Activated T-cell treated with anti-CD3 and anti-CD28 coated beads, Interleukin-2, amount 50 U/mL, for 24 hours (primary cell): ENCODE results near the gene PPM1H.

ENCODE experiments used
- DNase-seq: peaks from one replicate; pipeline ENCODE4 v3.0.0-alpha.2; 2020
- H3K27ac Mint-ChIP-seq: 2 replicates; pipeline ENCODE4 v1.8.0; 2020; ENCODE audit warnings: mild to moderate bottlenecking, mixed read lengths
- H3K27me3 Mint-ChIP-seq: 2 replicates; pipeline ENCODE4 v1.8.0; 2020; ENCODE audit warnings: mixed read lengths
- H3K36me3 Mint-ChIP-seq: 2 replicates; pipeline ENCODE4 v1.8.0; 2020; ENCODE audit warnings: low read depth, mixed read lengths
- H3K4me1 Mint-ChIP-seq: 2 replicates; pipeline ENCODE4 v1.8.0; 2020; ENCODE audit warnings: low read depth, mixed read lengths
- H3K4me3 Mint-ChIP-seq: 2 replicates; pipeline ENCODE4 v1.8.0; 2020; ENCODE audit warnings: mild to moderate bottlenecking, moderate library complexity, mixed read lengths
- H3K9me3 Mint-ChIP-seq: 2 replicates; pipeline ENCODE4 v1.8.0; 2020; ENCODE audit warnings: mixed read lengths

Gene PPM1H

DNA sequence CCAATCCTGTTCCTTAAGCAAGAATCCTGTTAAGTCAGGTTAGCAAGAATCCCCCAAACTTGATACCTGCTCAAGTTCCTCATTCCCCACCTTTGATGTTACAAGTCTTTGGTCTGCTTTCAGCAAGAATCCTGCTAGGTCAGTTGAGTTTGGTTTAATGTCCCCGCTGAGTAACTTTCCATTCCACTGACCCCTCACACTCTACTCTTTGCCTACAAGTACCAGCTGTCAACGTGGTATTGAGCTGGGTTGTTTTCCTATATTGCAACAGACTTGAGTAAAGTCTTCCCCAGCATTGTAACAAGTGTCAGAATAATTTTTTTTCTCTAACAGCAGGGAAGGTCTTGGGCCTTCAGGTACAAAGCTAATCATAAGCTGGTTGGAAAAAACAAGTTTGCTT lies 6.3 kb downstream of the PPM1H start:
- no peak overlapping the region for H3K27ac Mint-ChIP-seq
- peaks cover 47% of the 10 kb centered on the region for H3K27me3 Mint-ChIP-seq
- no peaks in the 10 kb centered on the region for H3K36me3 Mint-ChIP-seq
- no peak overlapping the region for H3K4me3 Mint-ChIP-seq
- no peaks in the 10 kb centered on the region for H3K9me3 Mint-ChIP-seq
- no peak for DNase-seq
- peaks cover 5% of the 10 kb centered on the region for H3K4me1 Mint-ChIP-seq

DNA sequence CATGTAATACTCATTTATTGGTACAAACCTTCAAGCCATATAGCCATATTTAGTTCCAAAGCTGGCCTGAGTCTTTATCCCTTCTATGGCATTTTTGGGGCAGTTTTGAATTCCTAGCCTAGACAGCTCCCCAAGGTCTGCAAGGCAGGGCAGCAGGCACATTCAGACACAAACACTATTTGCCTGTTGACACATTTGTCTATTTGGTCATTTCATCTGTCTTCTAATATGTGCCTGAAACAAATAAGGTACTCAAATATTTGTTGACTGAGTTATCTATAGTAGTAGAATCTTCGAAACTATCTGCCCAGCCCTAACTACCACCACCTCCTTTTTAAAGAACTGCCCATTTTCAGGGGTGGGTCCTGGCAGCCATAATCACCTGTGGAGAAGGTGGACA lies 9.3 kb downstream of the PPM1H start:
- DNase-seq = no peak
- Mint-ChIP-seq H3K9me3 (no peaks in the 10 kb centered on the region), H3K36me3 (no peaks in the 10 kb centered on the region), H3K4me3 (no peak overlapping the region), H3K27ac (no peak overlapping the region), H3K4me1 (no peaks in the 10 kb centered on the region), H3K27me3 (peaks cover 26% of the 10 kb centered on the region)

DNA sequence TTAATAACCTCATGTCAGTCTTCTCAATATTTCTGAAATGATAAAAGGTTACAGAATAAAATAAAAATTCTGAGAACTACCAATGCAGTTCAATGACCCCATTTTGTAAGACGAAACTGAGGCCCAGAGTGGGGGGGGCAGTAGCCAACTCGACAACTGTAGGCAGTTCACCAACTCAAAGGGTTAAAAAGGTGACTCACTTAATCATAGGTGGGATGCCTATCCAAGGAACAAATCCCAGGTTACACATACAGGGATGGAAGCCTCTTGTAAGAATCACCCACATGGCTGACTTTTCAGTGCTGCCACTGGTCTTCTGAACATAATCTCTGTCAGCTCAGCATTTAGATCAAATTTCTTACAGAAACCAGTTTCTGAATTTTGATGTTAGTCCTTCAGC lies 10.9 kb downstream of the PPM1H start:
- no peak overlapping the region for H3K27ac Mint-ChIP-seq
- H3K4me1 Mint-ChIP-seq = no peaks in the 10 kb centered on the region
- no peak for DNase-seq
- peaks cover 17% of the 10 kb centered on the region for H3K27me3 Mint-ChIP-seq
- no peak overlapping the region for H3K4me3 Mint-ChIP-seq
- no peaks in the 10 kb centered on the region for H3K36me3 Mint-ChIP-seq
- H3K9me3 Mint-ChIP-seq = no peaks in the 10 kb centered on the region

DNA sequence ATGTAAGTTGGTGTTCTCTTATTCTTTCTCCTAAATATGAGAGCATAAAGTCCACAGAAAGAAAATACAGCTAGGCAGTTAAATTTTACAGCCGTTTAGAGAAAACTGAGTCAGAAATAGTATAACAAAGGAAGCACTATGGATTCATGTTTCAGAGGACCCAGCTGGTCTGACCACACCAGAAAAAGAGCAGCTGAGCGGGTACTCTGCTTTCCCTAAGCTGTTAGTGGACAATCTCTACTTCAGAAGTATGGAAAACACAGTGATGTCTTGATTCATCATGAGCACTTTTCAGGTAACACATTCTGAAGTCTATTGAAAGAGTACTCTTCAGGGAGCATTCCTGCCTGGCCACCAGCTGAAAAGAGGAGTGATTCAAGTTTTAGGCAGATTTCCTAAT lies 12.4 kb downstream of the PPM1H start:
- Mint-ChIP-seq H3K9me3 (no peaks in the 10 kb centered on the region), H3K4me1 (no peaks in the 10 kb centered on the region), H3K27ac (no peak overlapping the region), H3K27me3 (peaks cover 17% of the 10 kb centered on the region), H3K4me3 (no peak overlapping the region), H3K36me3 (no peaks in the 10 kb centered on the region)
- no peak for DNase-seq

DNA sequence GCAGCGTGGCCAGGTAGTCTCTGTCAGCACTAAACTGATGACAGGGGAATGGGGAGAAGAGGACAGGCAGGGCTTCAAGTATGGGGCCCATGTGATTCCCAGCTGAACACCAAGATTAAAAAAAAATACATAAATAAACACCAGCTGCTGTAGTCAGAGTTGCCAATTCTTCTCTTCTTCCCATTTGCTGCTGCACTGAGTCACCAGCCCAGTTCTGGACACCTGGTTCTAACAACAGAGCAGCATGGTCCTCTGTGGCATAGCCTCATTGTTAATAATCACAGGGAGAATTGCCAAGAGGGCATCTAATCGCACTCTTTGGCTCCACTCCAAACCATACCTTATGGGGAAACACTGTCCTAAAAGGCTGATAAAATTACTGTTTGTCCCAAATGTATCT lies 15.1 kb downstream of the PPM1H start:
- Mint-ChIP-seq H3K36me3 (no peaks in the 10 kb centered on the region), H3K27me3 (peaks cover 15% of the 10 kb centered on the region), H3K27ac (no peak overlapping the region), H3K9me3 (no peaks in the 10 kb centered on the region), H3K4me3 (no peak overlapping the region), H3K4me1 (no peaks in the 10 kb centered on the region)
- no peak for DNase-seq

DNA sequence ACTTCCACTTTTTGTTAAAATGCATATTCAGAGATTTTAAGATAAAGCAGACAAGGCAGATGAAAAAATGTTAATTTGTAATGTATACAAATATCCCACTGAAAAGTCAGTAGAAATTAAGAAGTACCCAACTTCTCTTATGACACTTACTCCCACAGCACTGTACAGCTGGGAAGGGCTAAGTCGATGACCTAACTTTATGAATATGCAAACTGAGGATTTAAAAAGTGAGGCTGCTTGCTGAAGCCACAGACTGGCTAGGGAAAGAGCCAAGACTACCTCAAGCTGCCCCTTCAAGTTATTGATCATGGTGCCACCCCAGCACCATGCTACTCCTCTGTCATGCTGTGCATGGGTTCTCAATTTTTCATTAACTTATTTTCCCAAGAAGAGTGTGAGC lies 17.0 kb downstream of the PPM1H start:
- H3K27me3 Mint-ChIP-seq = peaks cover 9% of the 10 kb centered on the region
- H3K9me3 Mint-ChIP-seq = no peaks in the 10 kb centered on the region
- H3K4me3 Mint-ChIP-seq = no peak overlapping the region
- H3K27ac Mint-ChIP-seq = no peak overlapping the region
- no peaks in the 10 kb centered on the region for H3K36me3 Mint-ChIP-seq
- DNase-seq = no peak
- H3K4me1 Mint-ChIP-seq = no peaks in the 10 kb centered on the region

DNA sequence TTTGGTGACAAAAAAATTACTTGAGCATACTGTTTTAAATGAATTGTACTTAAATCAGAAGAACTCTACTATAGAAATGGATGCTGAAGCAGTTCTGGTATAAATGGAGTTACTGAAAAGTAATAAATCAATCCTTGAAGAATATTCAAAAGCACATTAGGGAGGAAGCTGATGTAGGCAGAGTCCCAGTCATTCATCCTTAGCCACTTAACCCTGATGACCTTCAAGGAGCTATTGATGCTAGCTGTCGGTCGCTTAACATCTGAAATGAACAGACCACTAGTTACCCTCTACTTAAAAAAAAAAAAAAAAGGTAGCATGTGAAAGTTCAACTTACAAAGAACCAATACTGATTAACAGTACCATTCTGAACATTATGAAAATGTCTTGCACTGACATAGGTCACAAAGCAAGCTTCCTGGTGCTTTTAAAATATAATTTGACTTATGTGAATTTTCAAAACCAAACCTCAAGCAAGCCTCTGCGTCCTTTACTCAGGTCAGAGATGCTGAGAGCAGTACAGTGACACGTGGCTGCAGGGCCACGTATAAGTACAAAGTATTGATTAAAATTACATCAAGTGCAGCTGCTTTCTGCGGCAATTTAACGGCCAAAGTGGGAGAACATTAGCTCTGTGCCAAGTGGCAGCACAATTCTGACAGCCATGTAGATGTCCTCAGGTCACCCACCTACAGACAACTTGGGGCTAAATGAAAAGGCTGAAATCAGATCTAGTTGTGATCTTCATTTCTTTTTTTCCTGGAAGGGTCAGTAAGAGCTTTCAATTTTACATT lies 18.1 kb downstream of the PPM1H start:
- peaks cover 9% of the 10 kb centered on the region for H3K27me3 Mint-ChIP-seq
- no peak overlapping the region for H3K27ac Mint-ChIP-seq
- no peaks in the 10 kb centered on the region for H3K9me3 Mint-ChIP-seq
- DNase-seq = no peak
- no peak overlapping the region for H3K4me3 Mint-ChIP-seq
- H3K36me3 Mint-ChIP-seq = no peaks in the 10 kb centered on the region
- no peaks in the 10 kb centered on the region for H3K4me1 Mint-ChIP-seq

DNA sequence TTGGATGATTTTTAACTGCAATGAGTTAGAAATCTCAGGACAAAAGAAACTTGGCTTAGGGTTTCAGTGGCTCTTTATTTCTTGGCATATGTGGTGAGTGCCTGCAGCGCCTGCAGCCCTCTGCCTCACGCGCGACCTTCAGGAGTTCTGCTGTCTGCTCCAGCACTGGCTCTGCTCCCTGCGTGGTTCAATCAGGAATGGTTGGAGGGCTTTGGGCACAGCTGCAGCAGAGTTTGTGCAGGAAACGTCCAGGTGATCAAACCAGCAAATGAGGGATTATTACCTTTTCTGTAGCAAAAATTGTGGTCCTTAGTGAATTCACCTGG lies 19.8 kb downstream of the PPM1H start:
- Mint-ChIP-seq H3K36me3 (no peaks in the 10 kb centered on the region), H3K27me3 (peaks cover 6% of the 10 kb centered on the region), H3K27ac (no peak overlapping the region), H3K4me3 (no peak overlapping the region), H3K9me3 (no peaks in the 10 kb centered on the region), H3K4me1 (no peaks in the 10 kb centered on the region)
- no peak for DNase-seq

DNA sequence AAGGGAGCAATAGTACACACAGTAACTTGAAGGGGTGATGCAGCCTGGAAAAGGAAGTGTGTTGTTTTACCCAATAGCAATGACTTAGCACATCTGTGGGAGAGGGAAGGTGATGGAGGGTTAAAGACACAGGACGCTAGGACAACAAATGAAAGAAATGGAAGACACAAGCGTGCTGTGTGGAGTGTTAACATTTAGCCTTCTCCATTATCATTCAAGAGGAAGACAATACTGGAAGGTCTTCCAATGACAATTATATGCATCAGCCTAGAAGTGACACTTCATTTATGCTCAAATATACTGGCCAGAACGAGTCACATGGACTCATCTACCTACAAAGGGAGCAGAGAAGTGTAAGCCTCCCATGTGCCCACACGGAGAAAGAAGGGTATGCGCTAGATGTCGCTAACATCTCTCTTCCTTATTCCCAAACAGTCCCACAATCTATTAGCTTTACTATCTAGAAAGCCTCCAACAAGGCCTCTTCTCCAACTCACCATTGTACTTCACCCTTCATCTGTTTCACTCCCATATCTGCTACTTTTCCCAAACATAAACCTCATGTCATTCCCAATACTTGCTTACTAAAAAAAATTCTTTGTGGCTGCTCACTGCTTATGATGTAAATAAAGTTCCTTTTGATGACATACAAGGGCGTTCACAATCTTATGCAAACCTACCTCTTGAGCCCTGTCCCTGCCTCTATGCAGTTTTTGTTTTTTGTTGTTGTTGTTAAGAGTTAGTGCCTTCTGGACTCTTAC lies 20.3 kb downstream of the PPM1H start:
- Mint-ChIP-seq H3K27me3 (peaks cover 9% of the 10 kb centered on the region), H3K27ac (no peak overlapping the region), H3K4me3 (no peak overlapping the region), H3K36me3 (no peaks in the 10 kb centered on the region), H3K9me3 (no peaks in the 10 kb centered on the region), H3K4me1 (no peaks in the 10 kb centered on the region)
- no peak for DNase-seq

DNA sequence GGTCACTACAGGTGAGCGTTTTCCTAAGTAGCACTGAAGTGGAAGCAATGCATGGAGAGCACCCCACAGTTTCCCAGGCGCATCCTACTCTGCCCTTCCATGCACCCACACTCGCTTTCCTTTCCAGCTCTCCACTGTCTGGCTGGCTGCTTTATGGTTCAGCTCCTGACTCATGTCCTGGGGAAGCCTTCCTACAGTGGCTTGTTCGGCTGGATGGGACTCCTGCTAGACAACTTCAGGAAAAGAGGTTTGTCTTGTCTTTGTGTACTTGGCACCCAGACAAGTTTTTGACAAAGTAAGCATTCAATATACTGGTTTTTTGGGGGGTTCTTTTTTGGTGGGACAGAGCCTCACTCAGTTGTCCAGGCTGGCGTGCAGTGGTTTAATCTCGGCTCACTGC lies 21.6 kb downstream of the PPM1H start:
- Mint-ChIP-seq H3K4me1 (no peaks in the 10 kb centered on the region), H3K9me3 (no peaks in the 10 kb centered on the region), H3K27me3 (peaks cover 9% of the 10 kb centered on the region), H3K27ac (no peak overlapping the region), H3K36me3 (no peaks in the 10 kb centered on the region), H3K4me3 (no peak overlapping the region)
- no peak for DNase-seq

DNA sequence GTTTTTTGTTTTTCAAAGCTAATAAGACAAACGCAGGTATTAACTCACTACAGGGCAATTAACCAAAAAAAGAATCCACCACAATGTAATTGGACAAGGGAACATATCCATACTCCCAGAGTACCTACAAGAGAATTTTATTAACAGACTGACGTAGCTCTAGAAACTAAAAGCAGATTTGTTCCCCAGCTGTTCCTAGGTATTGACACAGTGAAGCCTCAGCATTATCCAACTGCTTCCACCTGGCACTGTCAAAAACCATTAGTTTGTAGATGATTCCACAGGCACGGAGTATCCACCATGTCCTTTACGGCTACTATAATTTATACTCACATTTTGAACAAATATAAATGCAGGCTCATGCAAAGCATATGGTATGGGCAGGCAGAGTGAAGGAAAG lies 22.3 kb downstream of the PPM1H start:
- Mint-ChIP-seq H3K4me1 (no peaks in the 10 kb centered on the region), H3K4me3 (no peak overlapping the region), H3K36me3 (no peaks in the 10 kb centered on the region), H3K27ac (no peak overlapping the region), H3K9me3 (no peaks in the 10 kb centered on the region), H3K27me3 (peaks cover 9% of the 10 kb centered on the region)
- DNase-seq = no peak

DNA sequence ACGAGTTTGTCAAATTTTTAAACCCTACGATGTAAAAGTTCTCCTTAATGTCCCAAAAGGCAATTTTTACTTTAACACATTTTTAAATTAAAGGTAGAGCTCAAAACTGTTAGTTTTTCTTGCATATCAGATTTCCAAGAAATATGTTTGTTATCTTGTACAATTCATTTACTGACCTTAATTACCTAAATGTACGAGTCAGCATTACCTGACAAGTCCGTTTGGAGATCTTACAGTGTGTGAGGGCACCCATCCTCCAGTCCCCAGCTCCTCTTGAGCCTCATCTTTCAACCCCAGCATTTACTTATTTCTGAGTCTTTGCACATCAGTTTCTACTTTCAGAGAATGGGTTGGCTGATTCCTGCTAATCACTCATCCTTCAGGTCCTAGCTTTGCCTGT lies 23.7 kb downstream of the PPM1H start:
- H3K9me3 Mint-ChIP-seq = no peaks in the 10 kb centered on the region
- DNase-seq = no peak
- H3K4me1 Mint-ChIP-seq = no peaks in the 10 kb centered on the region

DNA sequence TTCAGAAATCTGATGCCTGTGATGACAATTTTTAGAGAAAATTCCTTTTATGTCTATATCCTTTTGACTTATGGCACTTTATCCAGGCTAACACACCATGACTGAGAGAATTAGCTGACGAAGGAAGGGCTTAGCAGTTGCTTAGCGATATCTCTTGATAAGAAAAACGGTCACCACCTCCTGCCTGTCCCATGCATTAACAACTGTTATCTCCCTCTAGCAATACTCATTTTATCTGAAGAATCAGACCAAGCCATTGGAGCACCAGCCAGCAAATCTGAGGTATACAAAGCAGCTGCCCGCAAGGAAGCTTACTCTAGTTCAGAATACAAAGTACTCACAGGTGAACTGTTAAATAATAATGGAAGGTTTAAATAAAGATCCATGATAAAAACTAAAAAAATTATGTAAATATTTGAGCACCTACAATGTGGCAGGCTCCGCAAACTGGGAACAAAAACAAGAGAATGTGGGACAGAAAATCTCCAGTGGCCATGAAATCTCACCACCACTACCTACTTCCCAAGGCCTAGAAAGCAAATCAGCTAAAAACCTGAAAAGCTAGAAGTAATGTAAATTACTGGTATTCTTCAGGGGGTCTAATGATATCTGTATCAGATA lies 24.3 kb downstream of the PPM1H start:
- Mint-ChIP-seq H3K27ac (no peak overlapping the region), H3K4me3 (no peak overlapping the region), H3K36me3 (no peaks in the 10 kb centered on the region), H3K9me3 (no peaks in the 10 kb centered on the region), H3K27me3 (peaks cover 2% of the 10 kb centered on the region), H3K4me1 (no peaks in the 10 kb centered on the region)
- no peak for DNase-seq

More for the DNA sequence above, 23.7 kb downstream of the PPM1H start:
- H3K36me3 Mint-ChIP-seq = no peaks in the 10 kb centered on the region
- H3K4me3 Mint-ChIP-seq = no peak overlapping the region
- H3K27ac Mint-ChIP-seq = no peak overlapping the region
- peaks cover 6% of the 10 kb centered on the region for H3K27me3 Mint-ChIP-seq

DNA sequence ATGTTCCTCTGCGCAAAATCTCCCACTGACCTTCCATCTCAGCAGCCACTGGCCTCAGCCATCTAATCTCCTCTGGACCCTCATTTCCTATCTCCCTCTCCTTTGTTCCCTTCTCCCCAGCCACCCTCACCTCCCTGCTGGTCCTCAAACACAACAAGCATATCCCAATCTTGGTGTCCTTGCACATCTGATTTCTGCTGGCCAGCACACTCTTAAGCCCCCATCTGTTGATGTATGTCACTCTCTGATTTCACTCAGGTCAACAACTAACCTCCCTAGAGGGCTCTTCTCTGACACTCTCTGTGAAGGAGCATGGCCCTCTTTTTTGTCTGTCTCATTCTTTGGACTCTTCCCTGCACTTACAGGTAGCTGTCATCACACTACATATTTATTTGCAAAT lies 25.6 kb downstream of the PPM1H start:
- H3K27me3 Mint-ChIP-seq = peaks cover 2% of the 10 kb centered on the region
- H3K4me1 Mint-ChIP-seq = no peaks in the 10 kb centered on the region
- no peak overlapping the region for H3K27ac Mint-ChIP-seq
- no peaks in the 10 kb centered on the region for H3K36me3 Mint-ChIP-seq
- no peak overlapping the region for H3K4me3 Mint-ChIP-seq
- DNase-seq = no peak
- H3K9me3 Mint-ChIP-seq = no peaks in the 10 kb centered on the region

DNA sequence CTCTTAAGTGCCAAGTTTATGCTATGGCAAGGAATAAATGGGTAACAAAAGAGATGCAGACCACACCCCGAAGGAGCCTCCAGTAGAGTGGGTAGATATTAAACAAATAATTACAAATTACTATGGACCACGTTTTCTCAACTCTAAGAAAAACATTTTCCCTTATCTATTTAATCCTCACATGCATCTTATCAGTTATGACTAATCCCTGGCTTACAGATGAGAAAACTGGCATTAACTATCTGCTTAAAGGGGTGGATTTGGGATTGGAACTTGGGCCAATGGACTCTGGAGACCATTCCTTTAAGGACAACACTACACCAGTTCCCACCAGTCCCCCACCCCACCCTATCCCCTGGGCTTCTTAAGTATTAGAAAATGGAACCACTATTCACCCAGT lies 26.3 kb downstream of the PPM1H start:
- Mint-ChIP-seq H3K9me3 (no peaks in the 10 kb centered on the region), H3K4me3 (no peak overlapping the region), H3K27ac (no peak overlapping the region), H3K27me3 (peaks cover 2% of the 10 kb centered on the region), H3K36me3 (no peaks in the 10 kb centered on the region), H3K4me1 (no peaks in the 10 kb centered on the region)
- no peak for DNase-seq
